ENCODE measurements around the gene STARD9. TPM values are rescaled to one million over a fixed set of nuclear protein-coding genes. Genes with fewer than 3 reads are reported as not detected.

STARD9 gene
- polyA plus RNA-seq, 1 donor (not counting 4 experiments of a cell fraction or from before 2014, with no cell fraction given) = 0.76 TPM

GRCh38 chr15:42693496-42693895 lies 118.1 kb downstream of the STARD9 start:
- H3K36me3 ChIP-seq (ENCODE audit: control insufficient read depth in 2 of 2, extremely low read depth in 1 of 2, insufficient read depth in 2 of 2, low read length in 2 of 2) = peaks cover 0 to 6% of the 10 kb centered on the region in 2 experiments
- no peak for FAIRE-seq
- no peak for TF ChIP-seq CTCF (optimal IDR thresholded peaks at IDR 0.05 in 1 of 3, IDR thresholded peaks at IDR 0.05 in 1 of 3, conservative IDR thresholded peaks at IDR 0.05 in 1 of 3; ENCODE audit: extremely low read depth in 1 of 3, insufficient read depth in 2 of 3, low read length in 3 of 3)

GRCh38 chr15:42693942-42694341 lies 118.5 kb downstream of the STARD9 start:
- DNase-seq (ENCODE audit: low read depth, low spot score) (no peak), FAIRE-seq (no peak)
- H3K36me3 ChIP-seq (ENCODE audit: control insufficient read depth in 2 of 2, extremely low read depth in 1 of 2, insufficient read depth in 2 of 2, low read length in 2 of 2) = peaks cover 0 to 6% of the 10 kb centered on the region in 2 experiments
- no peak overlapping the region for H3K27ac ChIP-seq (ENCODE audit: control insufficient read depth, insufficient read depth, low read length)
- no peaks in the 10 kb centered on the region for H4K20me1 ChIP-seq (ENCODE audit: control insufficient read depth, extremely low read depth, insufficient read depth, low read length)
- TF ChIP-seq CTCF (optimal IDR thresholded peaks at IDR 0.05 in 1 of 3, IDR thresholded peaks at IDR 0.05 in 1 of 3, conservative IDR thresholded peaks at IDR 0.05 in 1 of 3; ENCODE audit: extremely low read depth in 1 of 3, insufficient read depth in 2 of 3, low read length in 3 of 3) (no peak), EZH2 (IDR thresholded peaks at IDR 0.05; ENCODE audit: low read length) (no peak)
- H3K9me3 ChIP-seq (ENCODE audit: control insufficient read depth, low read depth, low read length) = no peaks in the 10 kb centered on the region
- no peaks in the 10 kb centered on the region for H3K27me3 ChIP-seq (ENCODE audit: control insufficient read depth, extremely low read depth, insufficient read depth, low read length)
- dilution Hi-C loops (cut with MboI; ENCODE audit: extremely low pct_ligation_motif_present, low sequenced_read_pairs) = no loop called here
- no peak overlapping the region for H3K4me3 ChIP-seq (ENCODE audit: control insufficient read depth in 2 of 3, extremely low read depth in 1 of 3, insufficient read depth in 2 of 3, low read depth in 1 of 3, low read length in 3 of 3)
- no peaks in the 10 kb centered on the region for H3K79me2 ChIP-seq (ENCODE audit: control insufficient read depth, insufficient read depth, low read length)
- no peak overlapping the region for H3K4me2 ChIP-seq (ENCODE audit: control insufficient read depth, extremely low read depth, insufficient read depth, low read depth, low read length)
- H3K9me1 ChIP-seq (ENCODE audit: control insufficient read depth, extremely low read depth, insufficient read depth, low read length) = no peaks in the 10 kb centered on the region
- H3K9ac ChIP-seq (ENCODE audit: control insufficient read depth, extremely low read depth, insufficient read depth, low read length) = no peak overlapping the region
- H2AFZ ChIP-seq (ENCODE audit: control insufficient read depth, low read length) = no peak overlapping the region
- H3K4me1 ChIP-seq (ENCODE audit: control insufficient read depth, extremely low read depth, insufficient read depth, low read length) = peaks cover under 1% of the 10 kb centered on the region

More at GRCh38 chr15:42693496-42693895, 118.1 kb downstream of the STARD9 start:
- H3K9me1 ChIP-seq (ENCODE audit: control insufficient read depth, extremely low read depth, insufficient read depth, low read length) = no peaks in the 10 kb centered on the region
- no peak overlapping the region for H3K9ac ChIP-seq (ENCODE audit: control insufficient read depth, extremely low read depth, insufficient read depth, low read length)
- peaks cover 5% of the 10 kb centered on the region for H3K4me1 ChIP-seq (ENCODE audit: control insufficient read depth, extremely low read depth, insufficient read depth, low read length)
- H3K4me2 ChIP-seq (ENCODE audit: control insufficient read depth, extremely low read depth, insufficient read depth, low read depth, low read length) = no peak overlapping the region
- no peaks in the 10 kb centered on the region for H3K79me2 ChIP-seq (ENCODE audit: control insufficient read depth, insufficient read depth, low read length)
- dilution Hi-C loops (cut with MboI; ENCODE audit: extremely low pct_ligation_motif_present, low sequenced_read_pairs) = no loop called here
- DNase-seq (ENCODE audit: low read depth, low spot score) = no peak
- no peak overlapping the region for H2AFZ ChIP-seq (ENCODE audit: control insufficient read depth, low read length)
- H3K27ac ChIP-seq (ENCODE audit: control insufficient read depth, insufficient read depth, low read length) = no peak overlapping the region
- H3K9me3 ChIP-seq (ENCODE audit: control insufficient read depth, low read depth, low read length) = no peaks in the 10 kb centered on the region
- no peak overlapping the region for H3K4me3 ChIP-seq (ENCODE audit: control insufficient read depth in 2 of 3, extremely low read depth in 1 of 3, insufficient read depth in 2 of 3, low read depth in 1 of 3, low read length in 3 of 3)
- no peaks in the 10 kb centered on the region for H3K27me3 ChIP-seq (ENCODE audit: control insufficient read depth, extremely low read depth, insufficient read depth, low read length)
- H4K20me1 ChIP-seq (ENCODE audit: control insufficient read depth, extremely low read depth, insufficient read depth, low read length) = no peaks in the 10 kb centered on the region

All from keratinocyte (primary cell).